Gastroesophageal sphincter (tissue), 3 donors: ENCODE results near the gene PEX6.

Experiments used
- EP300 ChIP-seq: sonication (generic); formaldehyde crosslinking; IDR thresholded peaks from one replicate; pipeline ENCODE4 v1.6.1; 2017; ENCODE audit warnings: antibody characterized with exemption, mild to moderate bottlenecking
- POLR2A ChIP-seq, 2 donors: fragments of 450-650 bp; IDR thresholded peaks; one replicate each; pipeline ENCODE4 v1.6.1; 2017; ENCODE audit warnings: antibody characterized with exemption in 2 of 2, mild to moderate bottlenecking in 2 of 2, moderate library complexity in 1 of 2
- POLR2AphosphoS5 ChIP-seq: sonication (generic); formaldehyde crosslinking; IDR thresholded peaks from one replicate; pipeline ENCODE4 v1.6.1; 2017; ENCODE audit warnings: antibody characterized with exemption
- TF ChIP-seq, protein P1 (sequence below), 4 experiments: fragments of 200-600 bp in 2 of 4; fragments of 450-650 bp in 2 of 4; sonication (generic) in 1 of 4; IDR thresholded peaks; one replicate each; pipeline ENCODE4 v1.5.1; 2017 to 2019; ENCODE audit warnings: antibody characterized with exemption in 4 of 4, mild to moderate bottlenecking in 2 of 4, moderate library complexity in 2 of 4

GRCh38 chr6:42968783-42969182 lies 10.2 kb downstream of the PEX6 start:
- TF ChIP-seq, protein P1, sequence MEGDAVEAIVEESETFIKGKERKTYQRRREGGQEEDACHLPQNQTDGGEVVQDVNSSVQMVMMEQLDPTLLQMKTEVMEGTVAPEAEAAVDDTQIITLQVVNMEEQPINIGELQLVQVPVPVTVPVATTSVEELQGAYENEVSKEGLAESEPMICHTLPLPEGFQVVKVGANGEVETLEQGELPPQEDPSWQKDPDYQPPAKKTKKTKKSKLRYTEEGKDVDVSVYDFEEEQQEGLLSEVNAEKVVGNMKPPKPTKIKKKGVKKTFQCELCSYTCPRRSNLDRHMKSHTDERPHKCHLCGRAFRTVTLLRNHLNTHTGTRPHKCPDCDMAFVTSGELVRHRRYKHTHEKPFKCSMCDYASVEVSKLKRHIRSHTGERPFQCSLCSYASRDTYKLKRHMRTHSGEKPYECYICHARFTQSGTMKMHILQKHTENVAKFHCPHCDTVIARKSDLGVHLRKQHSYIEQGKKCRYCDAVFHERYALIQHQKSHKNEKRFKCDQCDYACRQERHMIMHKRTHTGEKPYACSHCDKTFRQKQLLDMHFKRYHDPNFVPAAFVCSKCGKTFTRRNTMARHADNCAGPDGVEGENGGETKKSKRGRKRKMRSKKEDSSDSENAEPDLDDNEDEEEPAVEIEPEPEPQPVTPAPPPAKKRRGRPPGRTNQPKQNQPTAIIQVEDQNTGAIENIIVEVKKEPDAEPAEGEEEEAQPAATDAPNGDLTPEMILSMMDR (IDR thresholded peaks at IDR 0.05) = no peak
- TF ChIP-seq POLR2A (IDR thresholded peaks at IDR 0.05) = no peak
- no peak for TF ChIP-seq POLR2AphosphoS5
- no peak for TF ChIP-seq EP300
